Activated B cell treated with CpG ODN at 0.5 μM for 24 hours (primary cell): ENCODE data around the gene KREMEN1. TPM values are rescaled to one million over a fixed set of nuclear protein-coding genes. Genes with fewer than 3 reads are reported as not detected.

Experiments used
- ATAC-seq: fragments of 200-7000 bp; cut with Tn5 transposase; one replicate; pipeline ENCODE4 v1.10.0; 2021; ENCODE audit warnings: low read depth, mild to moderate bottlenecking, moderate library complexity
- CTCF ChIA-PET: fragments of 350-600 bp; sonication (Branson Sonifier 250); formaldehyde crosslinking; loops from one replicate; lab custom pipeline; 2021; ENCODE audit warnings: antibody characterized with exemption; lab: Charles Lee
- POLR2A ChIA-PET: fragments of 350-600 bp; sonication (Branson Sonifier 250); formaldehyde crosslinking; loops from one replicate; lab custom pipeline; 2021; ENCODE audit warnings: antibody characterized with exemption; lab: Charles Lee
- DNase-seq: peaks from one replicate; pipeline ENCODE4 v3.0.0; 2022
- H3K27ac Mint-ChIP-seq: one replicate; pipeline ENCODE4 v1.8.0; 2020; ENCODE audit warnings: mixed read lengths
- H3K27me3 Mint-ChIP-seq: one replicate; pipeline ENCODE4 v1.8.0; 2021; ENCODE audit warnings: mixed read lengths
- H3K36me3 Mint-ChIP-seq: one replicate; pipeline ENCODE4 v1.8.0; 2021; ENCODE audit warnings: low read depth, mixed read lengths
- H3K4me1 Mint-ChIP-seq: one replicate; pipeline ENCODE4 v1.8.0; 2021; ENCODE audit warnings: mixed read lengths
- H3K4me3 Mint-ChIP-seq: one replicate; pipeline ENCODE4 v1.8.0; 2020; ENCODE audit warnings: mild to moderate bottlenecking, mixed read lengths
- H3K9me3 Mint-ChIP-seq: one replicate; pipeline ENCODE4 v1.8.0; 2020; ENCODE audit warnings: mixed read lengths
- intact Hi-C: fragments of 100-400 bp; cut with micrococcal nuclease; formaldehyde crosslinking; loops from one replicate; pipeline ENCODE4 v1.15.1; 2024
- total RNA-seq: library from RNA; stranded (reverse); gene quantifications from 2 replicates; pipeline ENCODE4 v1.2.3, GENCODE V29; 2022
- TF ChIP-seq, protein P1 (sequence below): fragments of 200-600 bp; IDR thresholded peaks from one replicate; pipeline ENCODE4 v1.8.0; 2022; ENCODE audit warnings: antibody characterized with exemption, mild to moderate bottlenecking

KREMEN1 gene
- total RNA-seq, 1 donor from 2014 or later, result not detected

DNA sequence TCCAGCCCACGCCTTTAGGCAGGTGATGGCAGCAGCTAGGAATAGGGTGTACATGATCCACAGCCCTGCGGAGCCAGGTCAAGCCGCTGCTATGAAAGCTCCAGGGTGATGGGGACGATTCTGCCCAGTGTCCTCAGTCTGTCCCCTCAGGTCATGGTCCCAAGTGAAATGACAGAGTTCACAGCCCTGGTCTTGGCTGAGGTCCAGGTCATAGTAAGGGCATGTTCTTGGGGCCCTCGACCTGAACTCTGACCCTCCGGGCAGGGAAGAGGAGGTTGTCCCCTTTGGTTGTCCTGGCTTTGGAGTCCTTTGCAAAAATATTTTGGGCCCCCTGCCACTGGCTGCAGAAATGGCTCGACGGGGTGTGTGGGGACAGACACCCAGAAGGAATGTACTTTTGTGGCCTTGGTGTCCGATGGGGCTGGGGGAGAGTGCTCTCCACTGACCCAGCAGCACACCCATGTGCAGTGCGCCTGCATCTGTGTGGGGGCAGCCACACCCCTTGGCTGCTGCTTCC lies 18.5 kb upstream of the KREMEN1 start:
- POLR2A ChIA-PET, result no interaction called here
- Mint-ChIP-seq H3K27me3 (peaks cover 13% of the 10 kb centered on the region), H3K4me1 (no peaks in the 10 kb centered on the region), H3K9me3 (no peaks in the 10 kb centered on the region), H3K4me3 (no peak overlapping the region), H3K27ac (no peak overlapping the region), H3K36me3 (peaks cover 2% of the 10 kb centered on the region)
- TF ChIP-seq, protein P1, sequence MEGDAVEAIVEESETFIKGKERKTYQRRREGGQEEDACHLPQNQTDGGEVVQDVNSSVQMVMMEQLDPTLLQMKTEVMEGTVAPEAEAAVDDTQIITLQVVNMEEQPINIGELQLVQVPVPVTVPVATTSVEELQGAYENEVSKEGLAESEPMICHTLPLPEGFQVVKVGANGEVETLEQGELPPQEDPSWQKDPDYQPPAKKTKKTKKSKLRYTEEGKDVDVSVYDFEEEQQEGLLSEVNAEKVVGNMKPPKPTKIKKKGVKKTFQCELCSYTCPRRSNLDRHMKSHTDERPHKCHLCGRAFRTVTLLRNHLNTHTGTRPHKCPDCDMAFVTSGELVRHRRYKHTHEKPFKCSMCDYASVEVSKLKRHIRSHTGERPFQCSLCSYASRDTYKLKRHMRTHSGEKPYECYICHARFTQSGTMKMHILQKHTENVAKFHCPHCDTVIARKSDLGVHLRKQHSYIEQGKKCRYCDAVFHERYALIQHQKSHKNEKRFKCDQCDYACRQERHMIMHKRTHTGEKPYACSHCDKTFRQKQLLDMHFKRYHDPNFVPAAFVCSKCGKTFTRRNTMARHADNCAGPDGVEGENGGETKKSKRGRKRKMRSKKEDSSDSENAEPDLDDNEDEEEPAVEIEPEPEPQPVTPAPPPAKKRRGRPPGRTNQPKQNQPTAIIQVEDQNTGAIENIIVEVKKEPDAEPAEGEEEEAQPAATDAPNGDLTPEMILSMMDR, result no peak
- intact Hi-C loops, result no loop called here
- DNase-seq, result no peak
- CTCF ChIA-PET, result interaction anchor here (1.4 kb wide), 1 partner anchor 13 kb away, joined by 5 read pairs; no protein-coding TSS in a partner anchor
- no peak for ATAC-seq

DNA sequence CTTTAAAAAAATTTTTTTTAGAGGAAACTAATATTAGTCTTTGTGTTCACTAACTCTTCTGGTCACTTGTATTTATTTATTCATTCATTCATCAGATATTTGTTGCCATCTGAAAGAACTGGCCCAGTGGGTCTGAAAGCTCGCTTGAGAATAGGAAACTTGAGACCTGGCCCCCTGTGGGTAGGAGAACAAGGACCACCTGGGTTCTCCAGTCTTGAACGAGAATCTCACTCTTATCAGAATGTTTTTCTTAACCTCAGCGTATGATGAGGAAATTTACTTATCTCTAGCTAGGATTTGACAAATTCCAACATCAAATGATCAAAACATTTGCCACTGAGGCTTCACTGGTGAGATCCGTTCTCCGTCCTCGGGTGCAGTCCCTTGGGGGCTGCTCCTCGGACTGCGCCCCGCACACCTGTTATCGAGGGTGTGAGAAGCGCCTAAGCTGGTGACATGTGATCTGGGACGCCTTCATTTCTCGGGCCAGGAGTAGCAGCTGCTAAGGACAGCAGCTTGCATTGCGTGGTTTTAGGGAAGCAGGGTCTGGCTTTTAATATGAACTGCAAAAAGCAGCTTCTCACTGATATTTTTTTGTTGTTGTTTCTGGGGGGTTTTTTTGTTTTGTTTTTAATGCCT lies 17.5 kb upstream of the KREMEN1 start:
- CTCF ChIA-PET, result interaction anchor here (1.4 kb wide), 1 partner anchor 14 kb away, joined by 5 read pairs; no protein-coding TSS in a partner anchor
- Mint-ChIP-seq H3K27me3 (peaks cover 14% of the 10 kb centered on the region), H3K36me3 (no peaks in the 10 kb centered on the region), H3K27ac (no peak overlapping the region), H3K4me1 (no peaks in the 10 kb centered on the region), H3K4me3 (no peak overlapping the region), H3K9me3 (no peaks in the 10 kb centered on the region)
- intact Hi-C loops, result no loop called here
- ATAC-seq, result no peak
- TF ChIP-seq, protein P1, result no peak
- DNase-seq, result no peak
- POLR2A ChIA-PET, result no interaction called here

DNA sequence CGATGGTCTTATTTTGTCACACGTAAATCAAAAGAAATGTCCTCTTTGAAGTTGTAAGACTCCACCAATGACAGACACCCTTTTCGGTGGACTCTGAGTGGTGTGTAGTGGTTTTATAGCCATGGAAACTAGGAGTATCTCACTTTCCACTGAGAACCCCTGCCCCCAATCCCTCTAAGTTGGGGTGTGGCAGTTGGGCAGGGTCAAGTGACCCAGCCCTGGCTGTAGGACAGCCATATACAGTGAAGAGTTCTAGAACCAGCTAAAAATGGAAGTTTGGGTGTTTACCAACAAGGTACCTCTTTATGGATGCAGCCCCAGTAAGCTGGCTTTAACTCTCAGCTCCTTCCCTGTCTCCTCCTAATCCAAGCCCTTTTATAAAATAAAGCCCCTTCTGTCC lies 16.4 kb upstream of the KREMEN1 start:
- ATAC-seq (no peak), DNase-seq (no peak)
- ChIA-PET POLR2A (no interaction called here), CTCF (no interaction called here)
- peaks cover 25% of the 10 kb centered on the region for H3K27me3 Mint-ChIP-seq
- H3K4me1 Mint-ChIP-seq, result no peaks in the 10 kb centered on the region
- TF ChIP-seq, protein P1, result no peak
- no peak overlapping the region for H3K4me3 Mint-ChIP-seq
- no peaks in the 10 kb centered on the region for H3K36me3 Mint-ChIP-seq
- intact Hi-C loops, result no loop called here
- no peaks in the 10 kb centered on the region for H3K9me3 Mint-ChIP-seq
- no peak overlapping the region for H3K27ac Mint-ChIP-seq

DNA sequence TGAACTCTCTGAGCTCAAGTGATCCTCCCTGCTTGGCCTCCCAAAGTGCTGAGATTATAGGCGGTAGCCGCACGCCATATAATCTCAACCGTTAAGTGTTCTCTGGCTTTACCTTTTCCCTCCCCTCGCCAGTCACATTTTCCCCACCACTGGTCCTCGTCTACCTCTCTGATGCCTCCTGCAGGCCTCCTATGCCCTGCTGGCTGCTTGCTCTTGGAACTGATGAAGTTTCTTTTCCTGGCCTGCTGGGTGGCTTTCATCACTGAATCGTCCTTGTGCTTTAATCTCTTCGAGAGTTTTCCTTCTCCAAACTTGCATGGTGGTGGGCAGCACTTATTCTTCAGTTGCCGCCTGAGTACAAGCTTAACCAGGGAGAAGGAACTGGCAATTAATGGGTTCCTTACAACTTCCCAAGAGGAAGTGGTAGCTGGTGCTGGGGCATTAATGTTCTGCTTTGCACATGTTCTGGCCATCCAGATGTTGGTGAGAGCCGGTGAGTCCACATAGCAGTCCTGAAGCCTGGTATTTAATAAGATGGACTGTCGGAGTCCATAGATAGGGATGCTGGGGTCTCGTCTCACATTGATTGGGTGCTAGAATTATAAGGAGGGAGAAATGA lies 12.5 kb upstream of the KREMEN1 start:
- DNase-seq, result no peak
- H3K9me3 Mint-ChIP-seq, result no peaks in the 10 kb centered on the region
- no peaks in the 10 kb centered on the region for H3K36me3 Mint-ChIP-seq
- no peak for ATAC-seq
- POLR2A ChIA-PET, result no interaction called here
- TF ChIP-seq, protein P1, result no peak
- H3K4me3 Mint-ChIP-seq, result no peak overlapping the region
- intact Hi-C loops, result no loop called here
- H3K27ac Mint-ChIP-seq, result no peak overlapping the region
- H3K27me3 Mint-ChIP-seq, result peaks cover 41% of the 10 kb centered on the region
- CTCF ChIA-PET, result no interaction called here
- H3K4me1 Mint-ChIP-seq, result no peaks in the 10 kb centered on the region

DNA sequence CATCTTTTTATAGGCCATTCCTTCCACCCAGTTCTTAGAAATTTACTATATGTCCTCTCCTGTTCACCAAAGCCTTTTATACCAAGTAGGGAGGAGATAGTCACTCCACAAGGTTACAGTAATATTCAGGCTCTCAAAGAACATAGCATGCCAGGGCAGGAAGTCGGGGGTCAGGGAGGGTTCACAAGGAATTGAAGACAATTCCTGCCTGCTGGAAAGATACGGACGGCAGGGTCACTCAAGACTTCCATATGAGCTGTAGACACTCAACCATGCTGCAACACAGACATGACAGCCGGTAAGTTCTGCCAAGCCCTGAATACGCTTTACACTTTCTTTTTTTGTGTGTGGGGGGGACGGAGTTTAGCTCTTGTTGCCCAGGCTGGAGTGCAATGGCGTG lies 11.9 kb upstream of the KREMEN1 start:
- TF ChIP-seq, protein P1, result no peak
- ATAC-seq, result no peak
- intact Hi-C loops, result no loop called here
- POLR2A ChIA-PET, result no interaction called here
- Mint-ChIP-seq H3K9me3 (no peaks in the 10 kb centered on the region), H3K27me3 (peaks cover 38% of the 10 kb centered on the region), H3K36me3 (no peaks in the 10 kb centered on the region), H3K4me1 (peaks cover 3% of the 10 kb centered on the region), H3K27ac (no peak overlapping the region), H3K4me3 (no peak overlapping the region)
- no peak for DNase-seq
- CTCF ChIA-PET, result interaction anchor here (0.6 kb wide), 1 partner anchor 185 kb away, joined by 3 read pairs; no protein-coding TSS in a partner anchor
